T-helper 2 cell treated with Interferon-gamma antibody and Interleukin-4, amounts not matched to agents 5 μg/mL and 100 μg/mL, for 36 hours (primary cell): ENCODE data around the gene SSUH2.

Experiments used
- DNase-seq: peaks from one replicate; pipeline ENCODE4 v3.0.0; 2021; ENCODE audit warnings: low spot score
- H3K27ac Mint-ChIP-seq: one replicate; pipeline ENCODE4 v1.8.0; 2021; ENCODE audit warnings: mild to moderate bottlenecking, mixed read lengths
- H3K27me3 Mint-ChIP-seq: one replicate; pipeline ENCODE4 v1.8.0; 2021; ENCODE audit warnings: low read depth, mixed read lengths
- H3K36me3 Mint-ChIP-seq: one replicate; pipeline ENCODE4 v1.8.0; 2021; ENCODE audit warnings: low read depth, mixed read lengths
- H3K4me1 Mint-ChIP-seq: one replicate; pipeline ENCODE4 v1.8.0; 2021; ENCODE audit warnings: low read depth, mixed read lengths
- H3K4me3 Mint-ChIP-seq: one replicate; pipeline ENCODE4 v1.8.0; 2022; ENCODE audit warnings: mild to moderate bottlenecking, moderate library complexity, mixed read lengths
- H3K9me3 Mint-ChIP-seq: one replicate; pipeline ENCODE4 v1.8.0; 2021; ENCODE audit warnings: mixed read lengths

Gene SSUH2

GRCh38 chr3:8639659-8640000, 5.0 kb downstream of the SSUH2 start:
- Mint-ChIP-seq H3K36me3 (no peaks in the 10 kb centered on the region), H3K9me3 (no peaks in the 10 kb centered on the region), H3K27me3 (peaks cover 9% of the 10 kb centered on the region), H3K4me1 (no peaks in the 10 kb centered on the region), H3K4me3 (no peak overlapping the region), H3K27ac (no peak overlapping the region)
- DNase-seq = no peak

GRCh38 chr3:8638994-8639658, 5.5 kb downstream of the SSUH2 start:
- H3K4me3 Mint-ChIP-seq = no peak overlapping the region
- H3K36me3 Mint-ChIP-seq = no peaks in the 10 kb centered on the region
- no peaks in the 10 kb centered on the region for H3K9me3 Mint-ChIP-seq
- no peak overlapping the region for H3K27ac Mint-ChIP-seq
- H3K4me1 Mint-ChIP-seq = no peaks in the 10 kb centered on the region
- no peak for DNase-seq
- peaks cover 7% of the 10 kb centered on the region for H3K27me3 Mint-ChIP-seq

GRCh38 chr3:8637348-8637747, 7.2 kb downstream of the SSUH2 start:
- Mint-ChIP-seq H3K36me3 (no peaks in the 10 kb centered on the region), H3K4me1 (no peaks in the 10 kb centered on the region), H3K27ac (no peak overlapping the region), H3K27me3 (peaks cover 6% of the 10 kb centered on the region), H3K4me3 (no peak overlapping the region), H3K9me3 (no peaks in the 10 kb centered on the region)
- no peak for DNase-seq

- Mint-ChIP-seq H3K27me3 (peaks cover 12% of the 10 kb centered on the region), H3K4me3 (no peak overlapping the region), H3K4me1 (no peaks in the 10 kb centered on the region), H3K36me3 (no peaks in the 10 kb centered on the region), H3K9me3 (no peaks in the 10 kb centered on the region), H3K27ac (no peak overlapping the region)
- no peak for DNase-seq
These were observed 9.0 kb downstream of the SSUH2 start for GRCh38 chr3:8635631-8636030.

- no peak for DNase-seq
- Mint-ChIP-seq H3K4me1 (no peaks in the 10 kb centered on the region), H3K27me3 (peaks cover 12% of the 10 kb centered on the region), H3K36me3 (no peaks in the 10 kb centered on the region), H3K4me3 (no peak overlapping the region), H3K27ac (no peak overlapping the region), H3K9me3 (no peaks in the 10 kb centered on the region)
These were observed 9.5 kb downstream of the SSUH2 start for GRCh38 chr3:8635125-8635524.

GRCh38 chr3:8632402-8633237, 12.0 kb downstream of the SSUH2 start:
- Mint-ChIP-seq H3K27ac (no peak overlapping the region), H3K9me3 (no peaks in the 10 kb centered on the region), H3K4me1 (peaks cover 6% of the 10 kb centered on the region), H3K4me3 (no peak overlapping the region), H3K27me3 (peaks cover 15% of the 10 kb centered on the region), H3K36me3 (no peaks in the 10 kb centered on the region)
- DNase-seq = no peak

GRCh38 chr3:8631661-8632060, 12.9 kb downstream of the SSUH2 start:
- Mint-ChIP-seq H3K4me1 (peaks cover 6% of the 10 kb centered on the region), H3K27ac (no peak overlapping the region), H3K4me3 (no peak overlapping the region), H3K27me3 (peaks cover 12% of the 10 kb centered on the region), H3K9me3 (no peaks in the 10 kb centered on the region), H3K36me3 (no peaks in the 10 kb centered on the region)
- no peak for DNase-seq

GRCh38 chr3:8629151-8630021, 15.2 kb downstream of the SSUH2 start:
- H3K27me3 Mint-ChIP-seq = peaks cover 15% of the 10 kb centered on the region
- H3K4me3 Mint-ChIP-seq = peak overlapping the region; percentile 54
- no peaks in the 10 kb centered on the region for H3K9me3 Mint-ChIP-seq
- DNase-seq = peak; percentile 68
- H3K27ac Mint-ChIP-seq = no peak overlapping the region
- no peaks in the 10 kb centered on the region for H3K36me3 Mint-ChIP-seq
- peaks cover 6% of the 10 kb centered on the region for H3K4me1 Mint-ChIP-seq

- no peak for DNase-seq
- Mint-ChIP-seq H3K27me3 (peaks cover 15% of the 10 kb centered on the region), H3K4me3 (no peak overlapping the region), H3K36me3 (no peaks in the 10 kb centered on the region), H3K27ac (no peak overlapping the region), H3K4me1 (peaks cover 6% of the 10 kb centered on the region), H3K9me3 (no peaks in the 10 kb centered on the region)
These were observed 16.6 kb downstream of the SSUH2 start for GRCh38 chr3:8627949-8628348.

- Mint-ChIP-seq H3K4me1 (peaks cover 6% of the 10 kb centered on the region), H3K36me3 (no peaks in the 10 kb centered on the region), H3K27me3 (peaks cover 14% of the 10 kb centered on the region), H3K4me3 (no peak overlapping the region), H3K9me3 (no peaks in the 10 kb centered on the region), H3K27ac (no peak overlapping the region)
- no peak for DNase-seq
These were observed 17.2 kb downstream of the SSUH2 start for GRCh38 chr3:8627201-8627940.

- Mint-ChIP-seq H3K9me3 (no peaks in the 10 kb centered on the region), H3K4me1 (peaks cover 6% of the 10 kb centered on the region), H3K36me3 (no peaks in the 10 kb centered on the region), H3K4me3 (no peak overlapping the region), H3K27me3 (peaks cover 8% of the 10 kb centered on the region), H3K27ac (no peak overlapping the region)
- no peak for DNase-seq
These were observed 18.6 kb downstream of the SSUH2 start for GRCh38 chr3:8625991-8626390.

GRCh38 chr3:8624612-8625011, 20.0 kb downstream of the SSUH2 start:
- Mint-ChIP-seq H3K9me3 (no peaks in the 10 kb centered on the region), H3K4me3 (no peak overlapping the region), H3K27ac (no peak overlapping the region), H3K27me3 (peaks cover 7% of the 10 kb centered on the region), H3K4me1 (peaks cover 6% of the 10 kb centered on the region), H3K36me3 (no peaks in the 10 kb centered on the region)
- no peak for DNase-seq

GRCh38 chr3:8623741-8624140, 20.9 kb downstream of the SSUH2 start:
- H3K27me3 Mint-ChIP-seq = peaks cover 4% of the 10 kb centered on the region
- H3K36me3 Mint-ChIP-seq = no peaks in the 10 kb centered on the region
- DNase-seq = no peak
- H3K4me3 Mint-ChIP-seq = no peak overlapping the region
- H3K27ac Mint-ChIP-seq = no peak overlapping the region
- H3K4me1 Mint-ChIP-seq = no peaks in the 10 kb centered on the region
- no peaks in the 10 kb centered on the region for H3K9me3 Mint-ChIP-seq
